ENCODE measurements around the gene ARMC9. TPM values are rescaled to one million over a fixed set of nuclear protein-coding genes. Genes with fewer than 3 reads are reported as not detected.
A peak's percentile ranks its signal among the peaks of the same experiment; 100 is the strongest.

Gene ARMC9
- total and polyA plus RNA-seq, 2 of the 13 experiments (the other 11 are each of a cell fraction or from before 2014, with no cell fraction given) = 9.1 to 12.8 TPM

DNA sequence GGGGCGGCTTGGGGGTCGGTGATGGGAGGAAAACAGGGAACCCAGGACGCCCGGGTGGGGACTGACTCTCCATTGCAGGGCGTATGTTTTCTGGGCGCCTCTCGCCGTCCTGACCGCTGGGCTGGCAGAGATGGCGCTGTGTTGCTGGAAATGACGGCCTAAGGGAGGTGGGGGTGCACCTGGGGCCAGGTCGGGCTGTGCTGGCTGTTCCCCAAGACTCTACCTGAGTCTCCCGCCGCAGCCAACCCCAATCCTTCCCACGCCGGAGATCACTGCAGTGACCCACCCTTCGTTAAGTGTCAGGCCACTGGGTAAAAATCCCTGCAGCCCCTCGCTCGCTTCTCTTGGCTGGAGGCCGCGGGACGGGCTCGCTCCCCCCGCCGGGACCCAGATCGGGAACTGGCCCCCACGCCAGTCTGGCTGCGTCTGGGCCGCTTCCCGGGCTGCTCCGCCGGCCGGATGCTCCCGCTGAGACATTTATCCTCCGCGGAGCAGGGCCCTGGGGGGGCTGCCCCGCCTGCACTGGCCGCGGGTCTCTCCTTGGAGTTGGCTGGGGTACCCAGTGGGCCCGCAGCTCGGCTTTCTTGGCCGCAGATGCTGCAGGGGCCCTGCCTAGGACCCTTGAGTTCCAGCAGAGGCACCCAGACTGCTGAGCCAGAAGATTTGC is 7.8 kb upstream of the ARMC9 start (continued):
- TF ChIP-seq GABPB1 (CRISPR knock-in tag; IDR thresholded peaks at IDR 0.05) (peak; percentile 63; the same call in 1 of the 2 replicates), ZMAT3 (CRISPR knock-in tag; conservative IDR thresholded peaks at IDR 0.05) (no peak), ARID2 (CRISPR knock-in tag; IDR thresholded peaks at IDR 0.05; ENCODE audit: borderline replicate concordance) (peak; percentile 83; the same call in 1 of the 2 replicates), ZNF512B (CRISPR knock-in tag; IDR thresholded peaks at IDR 0.05; ENCODE audit: borderline replicate concordance) (0 out of 2 replicates have a peak, but pooled peaks have one; percentile 78), ZFP36 (IDR thresholded peaks at IDR 0.05; ENCODE audit: borderline replicate concordance, low read depth, low read length, partially characterized antibody) (no peak), ZBTB21 (CRISPR knock-in tag; IDR thresholded peaks at IDR 0.05) (no peak), ARHGAP35 (CRISPR knock-in tag; IDR thresholded peaks at IDR 0.05; ENCODE audit: borderline replicate concordance) (no peak), ETV5 (CRISPR knock-in tag; IDR thresholded peaks at IDR 0.05; ENCODE audit: borderline replicate concordance) (peak; percentile 35; the same call in 1 of the 2 replicates), HOXA3 (CRISPR knock-in tag; IDR thresholded peaks at IDR 0.05) (no peak), ZNF251 (CRISPR knock-in tag; IDR thresholded peaks at IDR 0.05) (no peak), ZBTB7A (CRISPR knock-in tag; IDR thresholded peaks at IDR 0.05) (no peak), ZMYM4 (CRISPR knock-in tag; IDR thresholded peaks at IDR 0.05) (no peak), ZNF543 (CRISPR knock-in tag; IDR thresholded peaks at IDR 0.05) (no peak), MATR3 (CRISPR knock-in tag; IDR thresholded peaks at IDR 0.05) (no peak)
- TF ChIP-seq, protein P1, sequence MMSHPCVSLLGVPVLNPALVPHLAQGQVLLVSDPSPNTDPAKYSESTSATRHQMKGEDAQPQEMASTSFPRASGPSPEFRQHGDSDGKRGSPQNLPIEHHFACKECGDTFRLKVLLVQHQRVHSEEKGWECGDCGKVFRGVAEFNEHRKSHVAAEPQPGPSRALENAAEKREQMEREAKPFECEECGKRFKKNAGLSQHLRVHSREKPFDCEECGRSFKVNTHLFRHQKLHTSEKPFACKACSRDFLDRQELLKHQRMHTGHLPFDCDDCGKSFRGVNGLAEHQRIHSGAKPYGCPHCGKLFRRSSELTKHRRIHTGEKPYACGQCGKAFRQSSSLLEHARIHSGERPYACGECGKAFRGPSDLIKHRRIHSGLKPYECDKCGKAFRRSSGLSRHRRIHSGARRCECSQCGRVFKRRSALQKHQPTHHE (CRISPR knock-in tag; IDR thresholded peaks at IDR 0.05; ENCODE audit: borderline replicate concordance) = no peak
- TF ChIP-seq, protein P2, sequence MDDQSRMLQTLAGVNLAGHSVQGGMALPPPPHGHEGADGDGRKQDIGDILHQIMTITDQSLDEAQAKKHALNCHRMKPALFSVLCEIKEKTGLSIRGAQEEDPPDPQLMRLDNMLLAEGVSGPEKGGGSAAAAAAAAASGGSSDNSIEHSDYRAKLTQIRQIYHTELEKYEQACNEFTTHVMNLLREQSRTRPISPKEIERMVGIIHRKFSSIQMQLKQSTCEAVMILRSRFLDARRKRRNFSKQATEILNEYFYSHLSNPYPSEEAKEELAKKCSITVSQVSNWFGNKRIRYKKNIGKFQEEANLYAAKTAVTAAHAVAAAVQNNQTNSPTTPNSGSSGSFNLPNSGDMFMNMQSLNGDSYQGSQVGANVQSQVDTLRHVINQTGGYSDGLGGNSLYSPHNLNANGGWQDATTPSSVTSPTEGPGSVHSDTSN (CRISPR knock-in tag; IDR thresholded peaks at IDR 0.05; ENCODE audit: borderline replicate concordance) = no peak; the same call in 1 of the 2 replicates
- TF ChIP-seq, protein P3, sequence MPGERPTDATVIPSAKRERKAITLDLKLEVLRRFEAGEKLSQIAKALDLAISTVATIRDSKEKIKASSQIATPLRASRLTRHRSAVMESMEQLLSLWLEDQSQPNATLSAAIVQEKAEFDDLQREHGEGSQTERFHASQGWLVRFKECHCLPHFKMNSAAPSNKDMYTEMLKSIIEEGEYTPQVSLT (CRISPR knock-in tag; IDR thresholded peaks at IDR 0.05; ENCODE audit: borderline replicate concordance, low read depth) = 0 out of 2 replicates have a peak, but pooled peaks have one; percentile 51

Measured in HepG2 (cell line).